Measurements from ENCODE around the gene FAM9C.

The FAM9C gene

DNA sequence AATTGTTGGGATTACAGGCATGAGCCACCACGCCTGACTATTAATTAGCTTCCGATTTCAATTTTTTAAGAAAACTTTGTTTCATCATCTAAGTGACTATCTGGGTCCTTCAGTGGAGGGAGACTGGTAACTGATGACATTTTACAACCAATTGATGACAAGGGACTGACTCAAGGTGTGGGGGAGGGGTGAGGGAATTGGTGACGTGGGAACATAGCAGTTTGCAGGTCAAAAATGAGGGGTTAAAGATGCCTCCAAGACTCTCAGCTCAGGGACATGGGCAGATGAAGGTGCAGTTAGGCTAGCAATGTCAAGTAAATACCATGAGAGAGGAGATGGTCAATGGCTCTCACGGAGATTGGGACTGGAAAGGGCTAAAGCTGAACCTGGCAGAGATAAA, 5.7 kb upstream of the FAM9C start:
- Histone ChIP-seq H3K4me3 (ENCODE audit: low read length) (no peak overlapping the region), H3K27ac (ENCODE audit: low read length) (no peak overlapping the region), H3K36me3 (replicated peaks; ENCODE audit: low read depth, low read length) (no peaks in the 10 kb centered on the region), H3K79me2 (ENCODE audit: low read length) (no peaks in the 10 kb centered on the region), H2AFZ (ENCODE audit: low read depth, low read length) (no peak overlapping the region), H3K4me1 (ENCODE audit: low read length) (peaks cover 31% of the 10 kb centered on the region), H4K20me1 (ENCODE audit: insufficient read depth, low read length) (no peaks in the 10 kb centered on the region), H3K4me2 (ENCODE audit: low read length) (no peak overlapping the region), H3K9ac (ENCODE audit: low read length) (no peak overlapping the region), H3K9me3 (ENCODE audit: insufficient read depth, low read length) (no peaks in the 10 kb centered on the region), H3K27me3 (ENCODE audit: low read depth, low read length) (no peaks in the 10 kb centered on the region)
- TF ChIP-seq, protein P1, sequence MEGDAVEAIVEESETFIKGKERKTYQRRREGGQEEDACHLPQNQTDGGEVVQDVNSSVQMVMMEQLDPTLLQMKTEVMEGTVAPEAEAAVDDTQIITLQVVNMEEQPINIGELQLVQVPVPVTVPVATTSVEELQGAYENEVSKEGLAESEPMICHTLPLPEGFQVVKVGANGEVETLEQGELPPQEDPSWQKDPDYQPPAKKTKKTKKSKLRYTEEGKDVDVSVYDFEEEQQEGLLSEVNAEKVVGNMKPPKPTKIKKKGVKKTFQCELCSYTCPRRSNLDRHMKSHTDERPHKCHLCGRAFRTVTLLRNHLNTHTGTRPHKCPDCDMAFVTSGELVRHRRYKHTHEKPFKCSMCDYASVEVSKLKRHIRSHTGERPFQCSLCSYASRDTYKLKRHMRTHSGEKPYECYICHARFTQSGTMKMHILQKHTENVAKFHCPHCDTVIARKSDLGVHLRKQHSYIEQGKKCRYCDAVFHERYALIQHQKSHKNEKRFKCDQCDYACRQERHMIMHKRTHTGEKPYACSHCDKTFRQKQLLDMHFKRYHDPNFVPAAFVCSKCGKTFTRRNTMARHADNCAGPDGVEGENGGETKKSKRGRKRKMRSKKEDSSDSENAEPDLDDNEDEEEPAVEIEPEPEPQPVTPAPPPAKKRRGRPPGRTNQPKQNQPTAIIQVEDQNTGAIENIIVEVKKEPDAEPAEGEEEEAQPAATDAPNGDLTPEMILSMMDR (IDR thresholded peaks at IDR 0.05; ENCODE audit: low read depth, low read length): no peak
- no peak for TF ChIP-seq EZH2phosphoT487 (IDR thresholded peaks at IDR 0.05; ENCODE audit: low read depth)

DNA sequence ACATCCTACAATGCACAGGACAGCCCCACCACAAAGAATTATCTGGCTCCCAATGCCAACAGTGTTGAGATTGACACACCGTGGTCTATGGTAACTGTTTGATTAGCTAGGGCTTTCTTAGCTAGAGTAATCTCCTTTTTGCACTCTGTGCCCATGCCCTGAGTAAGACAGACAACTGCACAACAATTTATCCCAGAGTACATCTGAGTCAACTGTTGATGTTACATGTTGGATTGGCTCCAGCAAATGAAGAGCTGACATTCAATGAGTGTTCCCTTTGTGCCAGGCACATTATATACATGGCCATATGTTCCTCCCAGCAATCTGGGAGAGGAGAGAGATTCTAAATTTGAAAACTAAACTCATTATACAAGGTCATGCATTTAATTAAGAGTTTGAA, 3.9 kb upstream of the FAM9C start:
- Histone ChIP-seq H3K9me3 (ENCODE audit: insufficient read depth, low read length) (no peaks in the 10 kb centered on the region), H3K4me3 (ENCODE audit: low read length) (no peak overlapping the region), H3K27ac (ENCODE audit: low read length) (no peak overlapping the region), H3K9ac (ENCODE audit: low read length) (no peak overlapping the region), H3K79me2 (ENCODE audit: low read length) (no peaks in the 10 kb centered on the region), H3K4me1 (ENCODE audit: low read length) (peaks cover 23% of the 10 kb centered on the region), H3K36me3 (replicated peaks; ENCODE audit: low read depth, low read length) (no peaks in the 10 kb centered on the region), H3K4me2 (ENCODE audit: low read length) (no peak overlapping the region), H2AFZ (ENCODE audit: low read depth, low read length) (no peak overlapping the region), H3K27me3 (ENCODE audit: low read depth, low read length) (no peaks in the 10 kb centered on the region), H4K20me1 (ENCODE audit: insufficient read depth, low read length) (no peaks in the 10 kb centered on the region)
- TF ChIP-seq, protein P1 (IDR thresholded peaks at IDR 0.05; ENCODE audit: low read depth, low read length): no peak
- no peak for TF ChIP-seq EZH2phosphoT487 (IDR thresholded peaks at IDR 0.05; ENCODE audit: low read depth)

DNA sequence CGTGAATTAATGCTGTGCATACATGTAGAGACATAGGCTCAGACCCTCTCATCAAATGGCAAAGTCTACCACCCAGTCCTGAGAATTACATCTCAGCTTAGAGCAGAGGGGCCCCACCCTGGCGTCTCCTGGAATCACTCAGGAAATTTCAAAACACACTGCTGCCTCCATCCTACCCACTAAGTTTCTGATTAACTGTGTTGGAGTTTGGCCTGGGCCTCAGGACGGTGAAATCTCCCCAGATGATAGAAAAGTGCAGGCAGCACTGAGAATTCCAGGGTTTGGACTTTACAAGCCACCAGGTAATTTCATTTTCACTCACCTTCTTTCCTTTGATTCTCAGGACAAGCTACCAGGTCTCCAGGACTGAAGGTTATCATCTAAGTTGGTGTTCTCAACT, 3.3 kb upstream of the FAM9C start:
- Histone ChIP-seq H3K27me3 (ENCODE audit: low read depth, low read length) (no peaks in the 10 kb centered on the region), H3K79me2 (ENCODE audit: low read length) (no peaks in the 10 kb centered on the region), H3K4me3 (ENCODE audit: low read length) (no peak overlapping the region), H3K36me3 (replicated peaks; ENCODE audit: low read depth, low read length) (no peaks in the 10 kb centered on the region), H3K9ac (ENCODE audit: low read length) (no peak overlapping the region), H3K4me2 (ENCODE audit: low read length) (no peak overlapping the region), H3K9me3 (ENCODE audit: insufficient read depth, low read length) (no peaks in the 10 kb centered on the region), H4K20me1 (ENCODE audit: insufficient read depth, low read length) (no peaks in the 10 kb centered on the region), H2AFZ (ENCODE audit: low read depth, low read length) (no peak overlapping the region), H3K27ac (ENCODE audit: low read length) (no peak overlapping the region), H3K4me1 (ENCODE audit: low read length) (peaks cover 20% of the 10 kb centered on the region)
- no peak for TF ChIP-seq EZH2phosphoT487 (IDR thresholded peaks at IDR 0.05; ENCODE audit: low read depth)
- TF ChIP-seq, protein P1 (IDR thresholded peaks at IDR 0.05; ENCODE audit: low read depth, low read length): no peak

DNA sequence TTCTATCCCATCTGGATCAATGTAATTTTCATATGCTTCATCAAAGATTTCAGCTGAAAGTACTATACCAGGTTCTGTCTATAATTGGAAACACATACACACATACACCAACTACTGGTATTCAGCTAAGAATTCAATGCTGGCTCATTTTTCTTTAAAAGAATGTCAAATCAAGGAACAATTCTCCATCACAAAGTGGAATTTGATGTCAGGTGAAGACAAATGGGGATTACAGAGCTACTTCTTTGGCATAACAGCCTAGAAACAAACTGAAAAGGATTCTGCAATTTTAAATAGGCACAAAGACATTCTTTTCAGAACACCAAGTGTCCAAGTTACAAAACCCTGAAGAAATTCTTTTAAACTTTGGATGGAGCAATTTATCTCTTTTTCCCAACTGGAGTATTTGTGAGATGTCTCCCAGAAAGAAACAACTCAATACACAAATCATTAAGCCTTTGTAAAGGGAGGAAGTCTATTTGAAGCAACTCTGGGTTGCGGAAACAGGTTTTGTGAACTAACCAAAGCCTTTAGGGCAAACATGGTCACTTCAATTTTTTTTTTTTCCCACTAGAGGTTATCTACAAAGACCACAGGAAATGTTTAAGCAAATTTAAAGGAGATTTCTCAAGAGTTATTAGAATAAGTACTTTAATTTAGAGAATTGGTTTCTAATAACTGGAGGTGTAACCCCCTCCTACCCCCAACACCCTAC, 1.9 kb upstream of the FAM9C start:
- Histone ChIP-seq H3K4me3 (ENCODE audit: low read length) (no peak overlapping the region), H4K20me1 (ENCODE audit: insufficient read depth, low read length) (no peaks in the 10 kb centered on the region), H3K9me3 (ENCODE audit: insufficient read depth, low read length) (no peaks in the 10 kb centered on the region), H3K4me2 (ENCODE audit: low read length) (no peak overlapping the region), H3K36me3 (replicated peaks; ENCODE audit: low read depth, low read length) (no peaks in the 10 kb centered on the region), H3K9ac (ENCODE audit: low read length) (no peak overlapping the region), H3K79me2 (ENCODE audit: low read length) (no peaks in the 10 kb centered on the region), H3K27me3 (ENCODE audit: low read depth, low read length) (no peaks in the 10 kb centered on the region), H3K27ac (ENCODE audit: low read length) (no peak overlapping the region), H2AFZ (ENCODE audit: low read depth, low read length) (no peak overlapping the region), H3K4me1 (ENCODE audit: low read length) (peaks cover 8% of the 10 kb centered on the region)
- no peak for TF ChIP-seq EZH2phosphoT487 (IDR thresholded peaks at IDR 0.05; ENCODE audit: low read depth)
- TF ChIP-seq, protein P1 (IDR thresholded peaks at IDR 0.05; ENCODE audit: low read depth, low read length): no peak

Measured in OCI-LY3 (cell line).